NCI-H187 treated with DMSO at 0.1 percent for 48 hours (cell line): ENCODE results near the gene NID1.
"Not testable (repeated sequence)": the region's sequence is repeated elsewhere in the genome, so short reads cannot be mapped to it uniquely, and the experiment has no call there.

Experiments
- DNase-seq: peaks from one replicate; lab custom pipeline; 2025; lab: John Stamatoyannopoulos, UW

NID1 gene

DNA sequence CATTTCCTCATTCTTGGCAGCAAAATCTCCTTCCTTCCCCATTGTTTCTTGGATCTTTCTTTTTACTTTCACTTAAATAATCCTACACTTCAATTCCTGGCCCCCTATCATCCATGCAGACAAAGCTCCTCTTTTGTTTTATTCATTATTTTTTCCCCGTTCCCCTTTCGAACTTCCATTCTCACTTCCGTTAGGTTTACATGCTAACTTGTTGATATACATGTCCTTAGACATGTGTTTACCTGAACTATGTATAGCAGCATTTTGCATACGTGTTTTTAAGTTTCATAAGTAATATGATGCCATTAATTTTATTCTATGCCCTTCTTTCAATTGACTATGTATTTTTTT, 131.1 kb downstream of the NID1 start:
- no peak for DNase-seq

DNA sequence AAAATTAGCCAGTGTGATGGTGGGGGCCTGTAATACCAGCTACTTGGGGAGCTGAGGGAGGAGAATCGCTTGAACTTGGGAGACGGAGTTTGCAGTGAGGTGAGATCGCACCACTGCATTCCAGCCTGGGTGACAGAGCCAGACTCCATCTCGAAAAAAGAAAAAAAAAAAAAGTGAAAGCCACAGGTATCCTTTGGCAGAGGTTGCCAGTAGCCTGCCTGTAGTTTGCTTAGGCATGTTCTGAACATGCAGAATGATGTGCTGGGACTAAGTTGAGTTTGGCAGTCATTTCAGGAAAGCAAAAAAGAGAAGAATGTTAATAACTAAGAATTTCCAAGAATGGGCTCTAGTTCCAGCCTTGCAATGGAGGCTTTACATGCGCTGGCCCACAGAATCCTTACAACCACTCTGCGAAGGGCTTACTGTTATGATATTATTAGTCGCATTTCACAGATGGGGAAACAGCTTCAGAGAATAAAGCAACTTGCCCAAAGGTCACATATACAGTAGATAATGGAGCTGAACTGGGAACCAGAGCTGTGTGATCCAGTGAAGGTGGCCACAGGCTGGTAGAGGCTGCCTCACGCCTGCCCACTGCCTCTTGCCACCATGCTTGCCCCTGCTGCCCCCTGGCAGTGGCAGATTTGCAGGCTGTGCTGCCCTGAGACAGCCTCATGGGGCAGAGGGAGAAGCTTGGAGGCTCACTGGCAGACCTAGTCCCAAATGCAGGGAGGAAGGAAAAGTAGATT, 131.7 kb downstream of the NID1 start:
- no peak for DNase-seq

GRCh38 chr1:235932090-235932510, 132.8 kb downstream of the NID1 start:
- no peak for DNase-seq

GRCh38 chr1:235931171-235931738, 133.6 kb downstream of the NID1 start:
- no peak for DNase-seq

GRCh38 chr1:235930543-235930942, 134.3 kb downstream of the NID1 start:
- DNase-seq, result no peak

DNA sequence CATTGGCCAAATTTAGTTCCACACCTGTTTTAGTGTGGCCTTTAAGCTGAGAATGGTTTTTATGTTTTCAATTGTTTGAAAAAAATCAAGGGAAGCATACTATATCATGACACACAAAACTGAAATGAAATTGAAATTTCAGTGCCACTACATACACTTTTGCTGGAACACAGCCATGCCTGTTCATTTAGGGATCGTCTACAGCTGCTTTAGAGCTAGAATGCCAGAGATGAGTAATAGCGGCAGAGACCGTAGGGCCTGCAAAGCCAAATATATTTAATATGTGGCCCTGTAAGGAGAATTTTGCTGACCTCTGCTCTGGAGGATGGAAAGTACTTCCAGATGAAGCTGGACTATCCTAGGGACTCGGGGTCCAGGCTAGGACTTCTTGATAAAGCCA, 135.7 kb downstream of the NID1 start:
- DNase-seq, result no peak

DNA sequence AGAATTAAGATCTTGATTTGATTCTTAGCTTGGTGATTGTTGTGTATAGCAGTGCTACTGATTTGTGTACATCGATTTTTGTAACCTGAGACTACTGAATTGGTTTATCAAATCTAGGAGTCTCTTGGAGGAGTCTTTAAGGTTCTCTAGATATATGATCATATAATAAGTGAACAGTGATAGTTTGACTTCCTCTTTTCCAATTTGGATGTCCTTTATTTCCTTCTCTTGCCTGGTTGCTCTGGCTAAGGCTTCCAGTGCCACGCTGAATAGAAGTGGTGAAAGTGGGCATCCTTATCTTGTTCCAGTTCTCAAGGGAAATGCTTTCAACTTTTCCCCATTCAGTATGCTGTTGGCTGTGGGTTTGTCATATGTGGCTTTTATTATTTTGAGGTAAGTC, 136.7 kb downstream of the NID1 start:
- no peak for DNase-seq

DNA sequence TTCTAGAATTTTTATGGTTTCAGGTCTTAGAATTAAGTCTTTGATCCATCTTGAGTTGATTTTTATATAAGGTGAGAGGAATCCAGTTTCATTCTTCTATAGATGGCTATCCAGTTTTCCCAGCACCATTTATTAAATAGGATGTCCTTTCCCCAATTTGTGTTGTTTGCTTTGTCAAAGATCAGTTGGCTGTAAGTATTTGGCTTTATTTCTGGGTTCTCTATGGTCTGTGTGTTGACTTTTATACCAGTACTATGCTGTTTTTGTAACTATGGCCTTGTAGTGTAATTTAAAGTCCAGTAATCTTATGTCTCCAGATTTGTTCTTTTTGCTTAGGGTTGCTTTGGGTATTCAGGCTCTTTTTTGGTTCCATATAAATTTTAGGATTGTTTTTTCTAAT, 137.3 kb downstream of the NID1 start:
- DNase-seq, result not testable (repeated sequence)
